ENCODE results near the gene SFXN5.

The SFXN5 gene

GRCh38 chr2:72917877-72918553 lies 153.5 kb downstream of the SFXN5 start:
- peaks cover 100% of the 10 kb centered on the region in 11 experiments for H3K27me3 ChIP-seq
- H3K4me2 ChIP-seq, result peak overlapping the region; percentile 76 to 97 (median 89)
- H4K20me1 ChIP-seq, result peaks cover 10 to 100% (median 87%) of the 10 kb centered on the region in 11 experiments; a peak in 20 of 22 replicates

DNA sequence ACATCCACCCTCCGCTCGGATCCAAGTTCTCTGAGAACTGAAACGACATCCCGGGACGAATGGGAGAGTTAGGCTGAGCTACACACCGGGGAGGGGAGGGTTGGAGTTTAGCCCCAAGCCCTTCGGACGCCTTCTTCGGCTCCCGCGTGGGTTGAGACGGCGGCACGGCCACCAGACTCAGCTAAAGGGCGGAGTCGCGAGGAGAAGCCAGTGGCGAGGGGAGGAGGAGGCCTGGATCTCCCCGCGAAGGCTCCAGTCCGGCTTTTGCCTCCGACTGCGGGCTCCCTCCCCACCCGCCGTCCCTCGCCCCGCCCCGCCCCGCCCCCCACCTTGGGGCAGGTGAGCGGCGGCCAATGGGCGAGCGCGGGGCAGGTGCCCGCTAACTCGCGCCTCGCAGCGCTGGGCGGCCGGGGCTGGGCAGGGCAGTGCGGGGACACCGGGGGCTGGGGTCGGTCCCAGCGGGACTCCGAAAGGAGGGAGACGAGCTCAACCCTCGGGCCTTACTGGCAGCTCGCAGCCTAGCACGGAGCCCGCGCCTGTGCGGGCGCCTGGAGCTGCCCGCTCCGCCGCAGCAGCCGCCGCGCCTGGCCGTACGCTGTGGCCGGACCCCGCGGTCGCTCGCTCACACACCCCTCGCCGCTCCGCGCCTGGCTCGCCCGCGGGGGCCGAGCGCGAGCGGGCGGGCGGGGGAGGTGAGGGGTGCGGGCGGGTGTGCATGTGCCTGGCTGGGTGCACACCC lies 154.2 kb downstream of the SFXN5 start, which contains the start of gene EMX1:
EMX1 (plus strand) TSS at position 382 of the 739 bp plus-strand sequence; CDS start at position 716, 334 bp downstream.
- Histone ChIP-seq H3K9me3 (replicated peaks in 1 of 11) (no peaks in the 10 kb centered on the region), H4K20me1 (peaks cover 10 to 93% (median 82%) of the 10 kb centered on the region in 11 experiments; a peak in 20 of 22 replicates), H3K36me3 (no peaks in the 10 kb centered on the region), H3K9ac (peak within 1 kb of the TSS in 6 of 11 experiments; percentile 1 to 50 (median 28); a peak in 6 of 22 replicates), H3K4me1 (peaks cover 41 to 52% (median 46%) of the 10 kb centered on the region in 10 experiments), H3K4me3 (peak within 1 kb of the TSS; percentile 41 to 65 (median 51)), H3K27ac (no peak within 1 kb of the TSS), H3K4me2 (peak within 1 kb of the TSS; percentile 76 to 97 (median 89)), H3K27me3 (peaks cover 100% of the 10 kb centered on the region in 11 experiments)
- TF ChIP-seq Cebpa-rat (IDR thresholded peaks at IDR 0.05), result no peak

More at GRCh38 chr2:72917877-72918553, 153.5 kb downstream of the SFXN5 start:
- Histone ChIP-seq H3K36me3 (no peaks in the 10 kb centered on the region), H3K4me3 (peak overlapping the region in 8 of 10 experiments; percentile 38 to 57 (median 48); a peak in 14 of 20 replicates), H3K4me1 (peaks cover 41 to 52% (median 46%) of the 10 kb centered on the region in 10 experiments), H3K9ac (no peak overlapping the region), H3K27ac (no peak overlapping the region), H3K9me3 (replicated peaks in 1 of 11) (peaks cover 0 to under 1% (median 0%) of the 10 kb centered on the region in 11 experiments; a peak in 1 of 22 replicates)
- no peak for TF ChIP-seq Cebpa-rat (IDR thresholded peaks at IDR 0.05)

DNA sequence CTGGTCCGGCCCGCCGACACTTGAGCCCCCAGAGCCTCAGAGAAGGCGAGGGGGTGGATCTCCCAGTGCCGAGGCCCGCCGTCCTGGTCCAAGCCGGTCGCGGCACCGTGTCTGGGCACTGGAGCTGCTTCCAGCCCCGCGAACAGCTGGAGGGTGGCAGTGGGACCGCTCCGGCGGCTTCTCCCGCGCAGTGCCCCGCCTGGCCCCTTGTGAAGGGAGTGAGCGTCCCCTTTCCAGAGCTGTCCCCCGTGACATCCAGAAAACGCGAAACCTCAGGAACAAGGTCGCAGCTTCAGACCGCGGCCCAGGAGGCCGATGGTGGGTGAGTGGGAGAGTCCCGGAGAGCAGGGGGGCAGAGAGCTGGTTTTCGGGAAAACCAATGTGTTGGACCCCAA lies 154.8 kb downstream of the SFXN5 start:
- H3K27ac ChIP-seq, result no peak overlapping the region
- H3K9ac ChIP-seq, result peak overlapping the region in 6 of 11 experiments; percentile 1 to 50 (median 28); a peak in 6 of 22 replicates
- H3K4me3 ChIP-seq, result peak overlapping the region; percentile 41 to 65 (median 51)
- no peak for TF ChIP-seq Cebpa-rat (IDR thresholded peaks at IDR 0.05)
- peaks cover 10 to 87% (median 77%) of the 10 kb centered on the region in 11 experiments; a peak in 20 of 22 replicates for H4K20me1 ChIP-seq
- peak overlapping the region; percentile 76 to 97 (median 89) for H3K4me2 ChIP-seq
- peaks cover 100% of the 10 kb centered on the region in 11 experiments for H3K27me3 ChIP-seq
- H3K9me3 ChIP-seq (replicated peaks in 1 of 11), result no peaks in the 10 kb centered on the region
- H3K36me3 ChIP-seq, result no peaks in the 10 kb centered on the region
- peaks cover 41 to 52% (median 46%) of the 10 kb centered on the region in 10 experiments for H3K4me1 ChIP-seq

DNA sequence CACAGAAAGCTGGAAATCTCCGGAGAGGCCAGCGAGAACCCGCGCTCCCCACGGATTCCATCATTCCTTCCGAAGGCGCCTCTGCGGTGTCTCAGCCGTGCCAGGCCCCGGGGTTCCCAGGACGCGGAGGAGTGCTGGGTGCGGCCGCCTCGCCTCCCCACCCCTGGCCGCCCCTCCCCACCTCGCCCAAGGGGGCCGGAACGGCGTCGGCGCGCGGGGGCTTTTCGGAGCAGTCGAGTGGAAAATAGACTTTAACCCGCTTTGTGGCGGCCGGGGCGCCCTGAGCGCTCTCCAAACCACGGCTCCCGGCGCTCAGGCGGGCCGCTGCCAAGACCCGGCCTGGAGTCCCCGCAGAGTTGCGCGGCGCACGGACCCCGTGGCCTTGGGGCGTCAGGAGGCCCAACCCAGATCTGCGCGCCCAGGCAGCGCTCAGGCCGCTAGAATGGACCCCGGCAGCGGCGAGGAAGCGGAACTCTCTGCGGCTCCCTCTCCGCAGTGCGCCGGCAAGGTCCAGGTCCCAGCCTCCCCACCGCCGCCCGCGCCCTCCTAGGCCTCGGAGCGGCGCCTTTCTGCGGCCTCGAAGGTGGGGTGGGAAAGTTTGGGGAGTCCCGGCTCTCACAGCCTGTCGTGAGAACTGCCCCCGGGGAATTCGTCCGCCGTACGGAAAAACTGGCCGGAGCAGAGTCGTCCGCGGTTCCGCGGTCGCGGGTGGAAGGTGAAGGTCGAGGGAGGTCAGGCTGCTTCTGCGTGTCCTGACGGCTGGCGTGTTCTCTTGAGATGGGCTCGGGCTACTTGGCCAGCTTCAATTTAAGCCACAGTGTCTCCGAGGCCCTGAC lies 155.4 kb downstream of the SFXN5 start:
- H3K9me3 ChIP-seq (replicated peaks in 1 of 11), result no peaks in the 10 kb centered on the region
- peak overlapping the region; percentile 76 to 97 (median 89) for H3K4me2 ChIP-seq
- peak overlapping the region in 6 of 11 experiments; percentile 1 to 50 (median 28); a peak in 6 of 22 replicates for H3K9ac ChIP-seq
- no peak overlapping the region for H3K27ac ChIP-seq
- H4K20me1 ChIP-seq, result peaks cover 10 to 81% (median 71%) of the 10 kb centered on the region in 11 experiments; a peak in 20 of 22 replicates
- peaks cover 100% of the 10 kb centered on the region in 11 experiments for H3K27me3 ChIP-seq
- no peaks in the 10 kb centered on the region for H3K36me3 ChIP-seq
- no peak for TF ChIP-seq Cebpa-rat (IDR thresholded peaks at IDR 0.05)
- H3K4me3 ChIP-seq, result peak overlapping the region; percentile 41 to 65 (median 51)
- peaks cover 41 to 52% (median 46%) of the 10 kb centered on the region in 10 experiments for H3K4me1 ChIP-seq

DNA sequence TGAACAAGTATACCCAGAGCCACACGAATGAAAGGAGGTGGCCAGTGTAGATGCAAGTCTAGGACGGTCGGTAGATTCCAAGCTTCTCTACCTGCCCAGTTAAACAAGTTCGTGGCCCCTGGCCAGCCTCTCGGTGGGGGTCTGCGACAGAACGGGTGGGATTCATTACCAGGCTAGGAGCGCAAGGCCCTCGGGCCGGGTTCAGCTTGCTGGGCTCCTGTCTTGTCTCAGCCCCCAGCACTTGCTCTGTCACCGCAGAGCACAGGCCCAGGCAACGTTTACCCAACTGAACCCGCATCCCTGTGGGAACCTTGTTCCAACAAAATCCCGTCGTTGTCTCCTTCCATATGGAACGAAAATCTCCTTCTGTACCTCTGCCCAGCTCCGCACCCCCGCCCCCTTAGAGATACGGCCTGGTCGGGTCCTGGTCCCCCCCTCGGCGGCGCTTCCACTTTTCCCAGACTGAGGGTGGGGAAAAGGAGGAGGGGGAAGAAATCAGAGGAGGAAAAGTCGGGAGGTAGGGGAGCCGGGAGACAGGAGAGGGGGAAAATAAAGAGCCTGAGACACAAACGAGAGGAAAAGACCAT lies 156.1 kb downstream of the SFXN5 start:
- Histone ChIP-seq H3K9ac (no peak overlapping the region), H3K4me3 (peak overlapping the region; percentile 41 to 65 (median 51); a peak in 19 of 20 replicates), H3K4me1 (peaks cover 37 to 47% (median 41%) of the 10 kb centered on the region in 10 experiments), H3K27me3 (peaks cover 100% of the 10 kb centered on the region in 11 experiments), H3K27ac (no peak overlapping the region), H3K4me2 (peak overlapping the region; percentile 76 to 97 (median 89)), H4K20me1 (peaks cover 10 to 74% (median 64%) of the 10 kb centered on the region in 11 experiments; a peak in 20 of 22 replicates), H3K9me3 (replicated peaks in 1 of 11) (no peaks in the 10 kb centered on the region), H3K36me3 (no peaks in the 10 kb centered on the region)
- TF ChIP-seq Cebpa-rat (IDR thresholded peaks at IDR 0.05), result no peak

DNA sequence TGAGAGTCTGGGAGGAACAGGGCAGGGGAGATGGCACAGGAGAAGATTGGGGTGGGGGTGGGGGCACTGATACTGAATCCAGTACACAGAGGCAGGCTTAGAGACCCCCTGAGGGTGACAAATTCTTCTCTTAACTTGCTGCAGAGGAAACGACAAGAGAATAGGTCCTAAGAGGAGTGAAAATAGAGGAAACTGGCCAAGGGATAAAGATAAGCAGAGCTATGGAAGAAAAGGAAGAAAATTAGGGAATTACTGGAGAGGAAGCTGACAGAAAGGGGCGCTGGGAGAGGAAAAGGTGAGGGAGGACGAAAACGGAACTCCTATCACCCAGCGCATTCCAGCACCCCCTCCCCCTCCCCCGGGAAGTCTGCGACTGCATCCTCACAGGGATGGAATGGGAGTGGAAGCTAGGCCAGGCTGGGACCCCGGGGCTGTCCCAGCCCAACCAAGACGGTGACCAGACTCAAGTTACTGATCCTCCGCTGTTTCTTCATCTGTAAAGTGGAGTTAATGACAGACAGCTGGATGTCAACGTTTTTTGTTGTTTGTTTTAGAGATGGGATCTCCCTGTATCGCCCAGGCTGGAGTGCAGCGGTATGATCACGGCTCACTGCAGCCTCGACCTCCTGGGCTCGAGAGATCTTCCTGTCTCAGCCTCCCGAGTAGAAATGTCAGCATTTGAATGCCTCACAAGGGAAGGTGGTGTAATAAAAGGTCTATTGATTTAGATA lies 156.8 kb downstream of the SFXN5 start:
- H3K27me3 ChIP-seq, result peaks cover 100% of the 10 kb centered on the region in 11 experiments

DNA sequence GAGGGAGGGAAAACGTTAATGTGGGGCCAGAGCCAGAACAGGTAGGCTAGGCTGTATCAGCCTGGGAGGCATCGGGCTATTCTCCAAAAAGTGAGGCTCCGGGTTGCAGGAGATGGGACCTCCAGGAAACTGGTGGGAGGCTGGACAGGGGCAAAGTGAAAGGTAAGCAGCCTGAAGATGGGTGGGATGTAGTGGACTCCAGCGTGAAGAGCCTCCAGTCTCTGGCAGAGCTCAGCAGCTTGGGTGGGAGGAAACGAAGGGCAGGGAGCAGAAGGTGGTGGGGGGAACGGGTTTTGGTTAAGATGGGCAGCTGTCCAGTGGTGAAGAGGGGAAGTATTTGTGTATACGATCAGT lies 157.3 kb downstream of the SFXN5 start:
- no peak overlapping the region for H3K4me3 ChIP-seq
- H3K27me3 ChIP-seq, result peaks cover 97 to 100% (median 100%) of the 10 kb centered on the region in 11 experiments
- peaks cover 10 to 62% (median 51%) of the 10 kb centered on the region in 11 experiments; a peak in 20 of 22 replicates for H4K20me1 ChIP-seq
- H3K27ac ChIP-seq, result no peak overlapping the region
- H3K4me2 ChIP-seq, result no peak overlapping the region
- no peak overlapping the region for H3K9ac ChIP-seq
- no peaks in the 10 kb centered on the region for H3K36me3 ChIP-seq
- peaks cover 30 to 39% (median 34%) of the 10 kb centered on the region in 10 experiments for H3K4me1 ChIP-seq
- TF ChIP-seq Cebpa-rat (IDR thresholded peaks at IDR 0.05), result no peak
- H3K9me3 ChIP-seq (replicated peaks in 1 of 11), result no peaks in the 10 kb centered on the region

More for the DNA sequence above, 156.8 kb downstream of the SFXN5 start:
- Histone ChIP-seq H4K20me1 (peaks cover 10 to 68% (median 57%) of the 10 kb centered on the region in 11 experiments; a peak in 20 of 22 replicates), H3K4me2 (peak overlapping the region in 8 of 11 experiments; percentile 37 to 97 (median 88); a peak in 8 of 22 replicates), H3K4me1 (peaks cover 30 to 40% (median 35%) of the 10 kb centered on the region in 10 experiments), H3K27ac (no peak overlapping the region), H3K9ac (no peak overlapping the region), H3K36me3 (no peaks in the 10 kb centered on the region), H3K4me3 (no peak overlapping the region; a peak in 1 of 20 replicates), H3K9me3 (replicated peaks in 1 of 11) (no peaks in the 10 kb centered on the region)
- TF ChIP-seq Cebpa-rat (IDR thresholded peaks at IDR 0.05), result no peak
